ENCODE data around the gene ACAP3.
"Not testable (repeated sequence)": the region's sequence is repeated elsewhere in the genome, so short reads cannot be mapped to it uniquely, and the experiment has no call there.

Gene ACAP3

DNA sequence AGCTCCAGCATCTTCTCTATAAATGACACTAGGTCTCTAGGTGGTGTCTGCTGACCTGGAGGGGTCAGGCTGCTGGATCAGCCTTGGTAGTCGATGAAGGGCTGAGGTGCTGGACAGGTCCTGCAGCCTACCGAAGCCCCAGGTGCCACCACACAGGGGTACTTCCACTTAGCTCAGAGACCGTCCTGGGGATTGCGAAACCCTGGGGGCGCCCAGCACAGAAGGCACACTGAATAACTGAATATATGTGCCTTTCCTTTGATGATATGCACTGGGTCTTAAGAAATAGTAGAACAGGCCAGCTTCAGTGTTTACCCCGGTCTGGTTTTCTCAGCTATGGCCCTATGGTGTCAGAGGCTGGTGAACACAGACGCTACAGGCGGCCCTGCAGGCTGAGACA is 45.0 kb downstream of the ACAP3 start:
- no peak for DNase-seq
- ATAC-seq: no peak

DNA sequence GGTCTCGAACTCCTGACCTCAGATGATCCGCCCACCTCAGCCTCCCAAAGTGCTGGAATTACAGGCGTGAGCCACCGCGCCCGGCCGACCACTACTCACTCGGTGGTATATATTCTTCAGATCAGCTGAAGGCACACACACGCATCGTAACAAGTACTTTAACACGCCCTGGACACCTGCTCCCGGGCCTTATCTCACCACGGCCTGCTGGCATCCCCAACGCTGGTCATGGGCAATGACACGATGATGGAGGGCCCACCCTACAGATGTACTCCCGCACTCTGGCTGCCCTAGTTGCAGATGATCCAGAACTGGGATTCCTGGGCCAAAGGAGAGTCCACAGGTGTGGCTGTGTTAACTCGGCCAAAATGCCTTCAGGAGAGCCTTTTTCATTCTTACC is 45.7 kb downstream of the ACAP3 start:
- DNase-seq (no peak), ATAC-seq (no peak)

DNA sequence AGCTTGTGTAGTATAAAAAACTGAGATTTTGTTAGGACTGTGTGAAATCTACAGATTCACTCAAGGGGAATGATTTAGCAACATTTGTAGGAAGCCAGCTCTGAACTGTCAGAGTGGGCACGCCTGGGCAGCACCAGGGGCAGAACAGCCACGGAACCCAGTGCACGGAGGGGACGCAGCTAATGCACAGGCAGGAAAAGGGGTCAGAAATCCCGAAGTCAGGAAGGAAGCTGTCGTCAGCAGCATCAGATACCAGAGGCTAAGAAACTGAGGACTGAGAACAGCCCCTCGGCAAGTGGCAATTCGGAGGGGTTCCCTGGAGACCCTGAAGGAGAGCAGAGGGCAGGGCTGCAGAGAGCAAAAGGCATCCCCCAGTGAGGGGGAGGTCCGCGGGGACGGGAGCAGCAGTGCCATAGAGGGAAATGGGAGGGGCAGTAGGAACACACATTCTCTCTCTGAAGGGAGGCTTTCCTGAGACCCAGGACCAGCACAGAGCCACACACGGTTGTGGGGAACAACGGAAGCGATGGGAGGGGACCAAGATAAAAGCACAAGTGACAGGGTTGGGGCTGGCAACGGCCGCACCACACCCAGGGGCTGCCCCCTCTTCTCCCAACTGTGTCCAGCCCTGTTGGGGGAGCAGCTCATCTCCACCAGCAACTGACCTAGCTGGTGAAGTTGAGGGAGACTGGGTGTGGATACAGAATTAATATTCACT is 46.7 kb downstream of the ACAP3 start:
- DNase-seq (no peak), ATAC-seq (no peak)

DNA sequence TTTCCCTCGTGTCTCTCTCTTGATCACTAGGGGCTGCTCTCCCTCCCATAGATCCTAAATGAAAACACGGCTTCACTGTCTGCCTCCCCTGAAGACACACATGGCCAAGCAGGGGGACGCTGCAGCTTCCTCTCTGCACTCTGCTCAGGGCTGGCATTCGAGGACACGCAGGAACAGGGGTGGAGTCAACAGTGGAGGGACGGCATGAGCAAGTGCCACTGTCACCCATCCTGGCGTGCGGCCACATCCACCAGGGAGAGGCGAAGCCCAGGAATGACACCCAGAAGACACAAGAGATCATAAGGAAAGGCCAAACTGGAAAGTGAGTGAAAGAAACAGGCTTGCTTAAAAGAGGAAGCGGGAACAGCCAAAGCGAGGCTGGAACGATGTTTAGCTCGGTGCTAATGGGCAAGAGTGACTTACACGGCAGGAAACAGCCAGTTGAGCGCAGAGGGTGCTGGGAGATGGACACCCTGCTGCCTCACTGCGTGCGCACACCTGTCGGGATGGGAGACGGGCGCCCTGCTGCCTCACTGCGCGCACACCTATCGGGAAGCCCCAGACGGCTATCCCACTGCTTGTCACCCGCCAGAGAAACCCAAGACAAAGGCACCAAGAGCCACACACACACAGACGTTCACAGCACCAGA is 47.7 kb downstream of the ACAP3 start:
- ATAC-seq (no peak), DNase-seq (no peak)

DNA sequence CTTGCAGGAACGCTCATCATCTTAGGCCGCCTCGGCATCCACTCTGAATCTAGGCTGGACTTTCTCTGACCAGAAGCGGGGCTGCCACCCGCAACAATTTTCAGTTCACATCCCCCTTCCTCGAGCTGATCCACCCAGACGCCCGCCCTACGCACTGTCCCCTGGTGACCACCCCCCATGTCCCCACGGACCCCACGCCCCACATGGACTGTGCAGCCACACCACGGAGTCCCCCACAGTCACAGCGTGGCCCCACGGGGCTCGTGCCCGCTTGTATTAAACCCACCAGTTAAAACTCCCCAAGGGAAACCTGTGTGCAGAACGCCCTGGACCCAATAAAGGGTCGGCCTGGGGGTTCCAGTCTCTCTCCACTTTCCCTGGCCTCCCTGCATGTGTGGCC is 48.2 kb downstream of the ACAP3 start:
- ATAC-seq (no peak), DNase-seq (no peak)

DNA sequence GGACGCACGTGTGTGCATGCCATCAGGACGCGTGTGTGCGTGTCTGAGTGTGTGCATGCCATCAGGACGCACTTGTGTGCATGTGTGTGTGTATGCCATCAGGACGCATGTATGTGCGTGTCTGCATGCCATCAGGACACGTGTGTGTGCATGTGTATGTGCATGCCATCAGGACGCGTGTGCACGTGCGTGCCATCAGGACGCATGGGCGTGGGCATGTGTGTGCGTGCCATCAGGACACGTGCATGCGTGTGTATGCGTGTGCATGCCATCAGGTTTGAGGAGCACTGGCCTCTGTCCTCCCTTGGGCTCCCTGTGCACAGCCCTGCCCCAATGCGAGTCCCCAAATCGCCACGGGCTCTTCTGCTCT is 48.6 kb downstream of the ACAP3 start:
- no peak for DNase-seq
- no peak for ATAC-seq

DNA sequence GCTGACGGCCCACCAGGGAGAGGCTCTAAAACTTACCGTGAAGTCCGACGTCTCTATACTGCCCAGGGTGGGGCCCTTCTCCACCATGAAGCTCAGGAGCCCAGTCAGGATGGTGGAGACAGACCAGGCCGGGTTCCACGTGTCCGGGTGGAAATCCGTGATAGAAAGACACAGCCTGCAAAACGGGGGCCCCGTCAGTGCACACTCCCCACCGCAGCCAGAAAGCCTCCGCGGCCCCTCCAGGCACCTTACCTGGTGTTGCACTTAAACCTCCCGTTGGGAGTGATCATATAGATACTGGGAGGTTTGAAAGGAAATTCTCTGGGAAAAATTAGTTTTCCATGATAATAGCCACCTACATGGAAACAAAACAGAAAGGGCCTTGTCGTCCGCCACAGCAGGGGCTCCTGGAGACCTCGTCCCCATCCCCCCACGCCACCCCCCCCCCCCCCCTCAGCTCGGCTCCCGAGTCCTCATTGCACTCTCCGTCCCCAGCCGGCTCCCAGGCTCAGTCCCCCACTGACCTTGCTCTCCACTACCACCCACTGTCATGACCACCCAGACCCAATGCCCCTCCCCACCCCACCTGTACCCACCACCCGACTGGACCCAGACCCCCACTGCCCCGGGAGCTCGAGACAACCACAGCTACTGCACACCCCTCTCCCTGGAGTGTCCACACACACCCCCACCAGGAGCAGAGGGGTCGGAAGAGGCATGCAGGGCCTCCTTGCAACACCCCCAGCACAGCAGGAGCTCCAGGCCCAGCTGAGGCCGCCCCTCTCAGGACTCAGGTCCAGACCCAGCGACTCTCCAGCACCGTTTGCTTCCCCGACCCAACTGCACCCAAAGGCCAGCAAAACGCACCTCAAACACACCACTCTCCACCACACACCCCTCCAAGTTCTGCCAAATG is 50.5 kb downstream of the ACAP3 start:
- no peak for ATAC-seq

DNA sequence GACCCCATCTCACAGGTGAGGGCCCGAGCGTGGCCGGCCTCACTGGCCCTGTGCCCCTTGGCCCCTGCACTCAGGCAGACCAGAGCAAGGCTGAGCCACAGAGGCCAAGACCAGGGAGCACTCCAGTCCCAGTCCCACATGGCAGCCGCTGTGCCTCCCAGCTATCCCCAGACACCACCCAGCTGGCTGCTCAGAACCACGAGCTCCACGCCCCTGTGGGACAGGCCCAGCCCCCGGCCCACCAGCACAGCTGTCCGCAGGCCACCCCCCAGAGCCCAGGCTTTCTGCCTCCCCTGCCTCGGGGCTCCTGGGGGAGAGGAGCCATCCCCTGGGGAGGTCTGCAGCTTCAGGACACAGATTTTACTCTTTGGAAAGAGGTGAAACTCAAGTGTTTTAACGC is 52.1 kb downstream of the ACAP3 start:
- DNase-seq (no peak), ATAC-seq (no peak)

More for the DNA sequence above, 50.5 kb downstream of the ACAP3 start:
- no peak for DNase-seq

DNA sequence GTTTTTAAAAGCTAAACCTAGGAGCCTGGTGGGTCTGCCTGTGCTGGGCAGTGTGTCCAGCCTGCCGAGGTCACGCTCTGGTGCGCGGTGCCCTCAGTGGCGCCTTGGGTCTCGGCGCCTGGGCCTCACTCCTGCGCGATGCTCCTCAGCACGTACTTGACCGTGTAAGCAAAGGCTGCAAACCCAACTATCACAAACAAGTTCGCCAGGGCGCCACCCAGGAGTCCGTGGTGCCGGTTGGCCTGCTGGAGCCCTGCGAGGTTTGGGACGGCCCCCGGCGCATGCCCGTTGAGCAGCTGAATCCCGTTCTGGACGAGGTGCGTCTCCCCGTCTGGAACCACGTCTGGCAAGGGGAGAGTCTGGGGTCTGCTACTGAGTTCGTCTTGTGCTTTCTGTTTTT is 52.7 kb downstream of the ACAP3 start:
- no peak for DNase-seq
- no peak for ATAC-seq

DNA sequence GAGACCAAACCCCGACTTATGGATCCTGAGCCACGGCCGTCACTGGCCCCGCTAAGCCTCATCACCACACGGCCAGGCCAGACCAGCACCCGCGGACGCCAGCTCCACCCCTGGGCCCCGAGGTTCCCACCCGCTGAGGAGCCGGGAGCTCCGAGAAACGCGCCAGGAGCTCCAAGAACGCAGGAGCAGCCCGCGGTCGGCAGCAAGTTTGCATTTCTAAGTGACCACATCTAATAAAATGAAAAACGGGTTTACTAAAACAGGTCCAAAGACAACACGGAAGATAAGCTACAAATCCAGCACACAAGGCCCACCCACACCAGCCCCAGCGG is 53.1 kb downstream of the ACAP3 start:
- DNase-seq: no peak
- ATAC-seq: no peak

DNA sequence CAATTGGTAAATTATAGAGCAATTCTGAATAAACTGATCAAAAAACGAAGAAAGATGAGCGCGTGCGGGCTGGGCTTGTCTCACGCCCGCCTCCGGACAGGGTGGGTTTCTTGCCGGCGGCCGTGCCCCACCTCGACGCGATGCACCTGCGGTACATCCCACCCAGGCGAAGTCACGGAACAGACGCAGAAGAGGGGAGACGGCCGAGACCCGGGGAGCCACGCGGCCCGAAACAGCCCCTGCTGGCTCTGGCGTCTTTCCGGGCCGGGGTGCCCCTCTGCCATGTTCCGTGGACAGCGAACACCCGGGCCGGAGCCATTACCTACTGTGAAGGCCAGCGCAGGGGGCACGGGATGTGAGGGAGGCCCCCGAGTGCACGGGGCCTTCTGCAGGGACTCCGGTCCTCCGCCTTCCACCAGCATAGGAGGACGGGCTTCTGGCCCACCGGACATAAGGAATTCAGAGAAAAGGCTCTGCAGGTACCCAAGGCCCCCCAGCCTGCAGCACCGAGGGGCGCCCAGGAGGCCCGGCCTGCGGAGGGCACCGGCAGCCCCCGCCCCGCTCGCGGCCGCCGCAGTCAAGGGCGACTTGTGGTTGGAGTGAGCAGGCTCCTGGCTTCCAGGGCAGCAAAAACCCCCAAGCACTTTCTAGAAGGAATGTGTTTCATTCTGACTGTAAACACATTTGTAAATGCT is 53.6 kb downstream of the ACAP3 start:
- DNase-seq: no peak
- no peak for ATAC-seq

DNA sequence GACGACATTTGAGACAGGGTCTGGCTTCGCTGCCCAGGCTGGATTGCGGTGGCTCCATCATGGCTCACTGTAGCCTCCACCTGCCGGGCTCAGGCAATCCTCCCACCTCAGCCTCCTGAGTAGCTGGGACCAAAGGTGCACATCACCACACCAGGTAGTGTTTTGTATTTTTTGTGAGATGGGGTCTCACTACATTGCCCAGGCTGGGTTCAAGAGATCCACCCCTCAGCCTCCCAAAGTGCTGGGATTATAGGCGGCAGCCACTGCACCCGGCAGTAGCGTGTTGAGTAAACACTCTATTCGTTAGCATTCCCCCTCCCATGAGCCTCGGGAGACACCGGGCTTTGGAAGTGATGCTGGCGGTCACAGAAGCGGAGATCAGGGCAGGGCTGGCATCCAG is 54.4 kb downstream of the ACAP3 start:
- DNase-seq (no peak), ATAC-seq (no peak)

DNA sequence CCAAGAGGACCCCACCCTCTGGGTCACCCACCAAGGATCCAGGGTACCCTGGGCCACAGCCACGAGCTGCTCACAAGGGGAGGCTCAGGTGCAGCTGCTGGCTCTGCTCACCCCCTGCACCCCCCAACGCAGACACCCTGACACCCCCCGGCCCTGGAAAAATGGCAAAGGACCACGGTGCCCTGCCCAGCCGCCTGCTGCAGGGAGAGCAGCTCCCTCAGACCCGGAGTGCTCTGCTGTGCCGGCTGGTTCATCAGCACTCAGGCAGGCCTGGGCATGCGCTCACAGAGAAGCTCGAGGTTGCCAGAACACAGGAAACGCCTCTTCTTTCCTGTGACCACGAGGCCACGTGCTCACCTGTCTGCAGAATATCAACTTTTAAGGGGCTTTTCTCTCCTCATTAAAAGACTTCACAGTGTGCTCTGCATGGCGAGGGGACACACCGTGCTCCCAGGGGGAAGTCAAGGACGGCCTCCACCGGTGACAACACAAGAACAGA is 56.9 kb downstream of the ACAP3 start:
- peak; percentile 65 for DNase-seq
- ATAC-seq: peak; percentile 74

DNA sequence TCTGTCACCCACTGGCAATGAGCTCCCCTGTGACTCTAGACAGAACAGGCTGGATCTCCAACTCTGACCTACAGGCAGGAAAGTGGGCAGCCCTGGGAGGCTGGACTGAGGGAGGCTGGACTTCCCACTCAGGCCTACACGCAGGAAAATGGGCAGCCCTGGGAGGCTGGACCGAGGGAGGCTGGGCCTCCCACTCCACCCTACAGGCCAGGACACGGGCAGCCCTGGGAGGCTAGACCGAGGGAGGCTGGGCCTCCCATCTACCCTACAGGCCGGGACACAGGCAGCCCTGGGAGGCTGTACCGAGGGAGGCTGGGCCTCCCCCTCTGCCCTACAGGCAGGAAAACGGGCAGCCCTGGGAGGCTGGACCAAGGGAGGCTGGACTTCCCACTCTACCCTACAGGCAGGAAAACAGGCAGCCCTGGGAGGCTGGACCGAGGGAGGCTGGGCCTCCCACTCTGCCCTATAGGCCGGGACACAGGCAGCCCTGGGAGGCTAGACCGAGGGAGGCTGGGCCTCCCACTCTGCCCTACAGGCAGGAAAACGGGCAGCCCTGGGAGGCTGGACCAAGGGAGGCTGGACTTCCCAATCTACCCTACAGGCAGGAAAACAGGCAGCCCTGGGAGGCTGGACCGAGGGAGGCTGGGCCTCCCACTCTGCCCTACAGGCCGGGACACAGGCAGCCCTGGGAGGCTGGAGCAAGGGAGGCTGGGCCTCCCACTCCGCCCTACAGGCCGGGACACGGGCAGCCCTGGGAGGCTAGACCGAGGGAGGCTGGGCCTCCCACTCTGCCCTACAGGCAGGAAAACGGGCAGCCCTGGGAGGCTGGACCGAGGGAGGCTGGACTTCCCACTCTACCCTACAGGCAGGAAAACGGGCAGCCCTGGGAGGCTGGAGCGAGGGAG is 59.5 kb downstream of the ACAP3 start:
- not testable (repeated sequence) for ATAC-seq, DNase-seq

DNA sequence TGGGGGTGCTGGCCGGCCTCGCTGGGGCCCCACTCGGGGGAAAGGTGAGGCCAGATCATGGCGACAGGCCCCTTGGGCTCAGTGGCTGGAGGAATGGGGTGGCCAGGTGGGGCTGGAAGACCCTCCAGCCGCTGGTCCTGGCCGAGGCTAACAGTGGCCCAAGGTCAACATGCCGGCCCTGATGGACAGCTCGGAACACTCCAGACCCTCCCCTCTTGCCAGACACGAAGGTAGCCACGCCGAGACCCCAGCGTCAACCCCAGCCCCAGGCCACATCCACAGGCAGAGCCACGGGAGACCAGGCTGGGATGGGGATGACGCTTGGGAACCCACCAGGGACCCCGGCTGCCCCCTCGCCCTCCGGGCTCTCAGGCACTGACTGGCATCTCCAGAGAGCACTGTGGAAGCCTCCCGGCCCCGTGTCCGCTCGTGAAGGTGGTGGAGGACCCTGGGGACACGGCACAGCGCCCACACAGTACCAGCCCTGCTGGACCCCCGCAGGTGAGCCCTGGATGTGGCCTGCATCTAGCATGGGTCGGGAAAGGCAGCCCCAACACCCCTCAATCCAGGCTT is 60.3 kb downstream of the ACAP3 start:
- ATAC-seq (no peak), DNase-seq (no peak)

DNA sequence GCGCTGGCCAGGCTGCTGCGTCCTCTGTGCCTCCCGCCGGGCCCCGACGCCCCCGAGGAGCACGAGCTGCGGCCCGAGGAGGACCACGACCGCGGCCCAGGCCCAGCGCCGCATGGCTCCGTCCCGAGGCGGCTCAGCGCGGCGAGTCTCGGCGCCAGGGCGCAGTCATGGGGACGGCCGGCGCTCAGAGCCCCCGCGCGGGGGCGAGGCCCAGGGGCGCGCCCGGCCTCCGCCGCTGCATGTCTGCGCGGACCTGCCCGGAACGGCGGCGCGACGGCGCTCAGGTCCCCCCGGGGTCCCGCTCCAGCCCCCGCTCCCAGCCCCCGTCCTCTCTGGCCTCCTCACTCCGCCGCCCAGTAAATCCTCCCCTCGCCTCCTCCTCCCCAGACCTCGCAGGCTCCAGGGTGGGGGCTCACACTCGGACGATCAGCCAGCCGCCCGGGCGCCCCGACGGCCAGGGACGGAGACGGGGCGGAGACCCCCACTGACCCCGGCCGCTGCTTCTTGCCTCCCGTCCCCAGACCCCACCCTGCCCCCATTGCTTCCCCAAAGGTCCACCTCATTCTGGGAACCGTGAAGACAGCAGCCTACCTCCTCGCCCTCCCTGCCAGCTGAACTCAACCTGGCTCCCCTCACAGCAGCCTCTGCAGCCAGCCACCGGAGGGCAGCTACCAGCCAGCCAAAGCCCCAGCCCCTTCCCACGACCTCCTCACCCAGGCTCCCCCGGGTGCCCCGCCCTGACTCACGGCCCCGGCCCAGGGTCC is 61.0 kb downstream of the ACAP3 start, which contains the start of gene C1QTNF12:
Gene C1QTNF12, minus strand, starts transcription at position 146 of the 764 bp plus-strand sequence. Its CDS starts 32 bp downstream, at position 114.
- no peak for ATAC-seq
- DNase-seq: no peak

DNA sequence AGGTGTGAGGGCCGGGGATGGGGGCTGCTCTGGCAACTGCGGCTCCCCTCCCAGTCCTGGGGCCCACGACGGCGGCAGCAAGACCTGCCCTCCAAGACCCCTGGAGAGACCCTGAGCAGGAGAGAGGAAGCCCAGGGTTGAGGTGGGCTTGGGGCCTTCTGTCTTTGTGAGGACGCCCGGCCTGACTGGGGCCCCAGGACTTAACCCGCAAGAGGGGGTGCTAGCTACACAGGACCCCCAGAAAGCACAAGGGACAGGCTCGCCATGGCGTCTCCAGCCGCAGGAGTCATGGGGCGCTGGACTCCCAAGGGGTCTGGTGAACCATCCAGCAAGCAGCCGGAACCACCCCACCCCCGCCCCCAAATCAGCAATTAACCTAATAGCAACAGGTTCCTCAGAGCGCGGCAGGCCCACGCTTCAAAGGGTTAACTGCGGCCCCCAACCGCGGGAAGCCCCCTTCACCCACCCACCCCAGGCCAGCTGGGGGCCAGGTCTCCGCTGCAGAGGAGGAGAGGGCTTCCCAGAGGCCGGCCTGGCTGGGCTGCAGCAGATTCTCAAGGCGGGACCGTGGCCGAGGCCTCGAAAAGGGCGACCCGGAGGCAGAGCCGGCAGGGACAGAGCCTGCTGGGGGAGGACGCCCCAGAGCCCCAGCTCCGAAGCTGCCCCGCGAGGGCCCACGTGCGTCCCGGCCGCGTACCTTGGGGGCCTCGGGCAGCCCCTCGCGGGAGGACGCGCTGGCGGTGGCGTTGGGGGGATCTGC is 61.7 kb downstream of the ACAP3 start:
- DNase-seq: no peak
- no peak for ATAC-seq

DNA sequence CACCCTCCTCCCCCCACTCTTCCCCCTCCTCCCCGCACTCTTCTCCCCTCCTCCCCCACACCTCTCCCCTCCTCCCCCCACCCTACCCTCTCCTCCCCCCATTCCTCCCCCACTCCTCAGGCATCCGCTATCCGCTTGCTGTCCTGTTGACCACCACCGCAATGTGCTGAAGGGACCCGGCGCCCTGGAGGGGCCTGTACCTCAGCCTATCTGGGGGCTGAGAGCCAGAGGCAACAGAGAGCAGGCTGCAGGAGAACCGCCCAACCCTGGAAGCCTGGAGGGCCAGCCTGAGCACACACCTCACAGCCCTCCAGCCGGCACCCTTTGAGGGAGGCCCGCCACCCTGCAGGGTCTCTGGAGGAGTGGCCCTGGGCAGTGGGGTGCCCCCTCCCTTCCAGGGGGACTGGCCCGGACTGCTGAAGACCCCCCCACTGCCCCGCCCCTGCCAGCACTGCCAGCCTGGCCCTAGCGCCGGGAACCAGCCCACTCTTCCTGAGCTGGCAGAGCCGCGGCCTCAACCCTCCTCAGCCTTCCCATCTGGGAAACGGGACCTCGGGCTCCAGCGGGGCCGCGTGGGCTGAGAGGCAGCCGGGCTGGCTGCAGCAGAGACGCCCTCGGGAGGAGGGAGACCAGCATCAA is 62.4 kb downstream of the ACAP3 start:
- DNase-seq: no peak
- no peak for ATAC-seq

Measured in stimulated activated naive CD8-positive, alpha-beta T cell treated with anti-CD3 and anti-CD28 coated beads, Interleukin-15, Interleukin-2, amounts not matched to agents 100 U/mL and 50 U/mL, for 24 hours (primary cell).